Neural progenitor cell (in vitro differentiated cells): ENCODE data around the gene PPID. TPM values are rescaled to one million over a fixed set of nuclear protein-coding genes. Genes with fewer than 3 reads are reported as not detected.

Experiments
- DNase-seq: peaks from one replicate; pipeline ENCODE4 v3.0.0-alpha.2; 2016; ENCODE audit warnings: low spot score
- H2AFZ ChIP-seq: fragments of 200-600 bp; sonication (generic); replicated peaks from 2 replicates; pipeline ENCODE4 v1.6.1; 2016; ENCODE audit warnings: antibody characterized with exemption
- H3F3A ChIP-seq: fragments of 200-600 bp; sonication (generic); 2 replicates; pipeline ENCODE4 v1.6.1; 2016; ENCODE audit warnings: antibody characterized with exemption, low read depth
- H3K27ac ChIP-seq: fragments of 200-600 bp; sonication (generic); 2 replicates; pipeline ENCODE4 v1.5.1; 2016; ENCODE audit warnings: mild to moderate bottlenecking
- H3K27me3 ChIP-seq: fragments of 200-600 bp; sonication (generic); 2 replicates; pipeline ENCODE4 v1.6.1; 2016; ENCODE audit warnings: mild to moderate bottlenecking, moderate library complexity
- H3K36me3 ChIP-seq: fragments of 200-600 bp; sonication (generic); 2 replicates; pipeline ENCODE4 v1.5.1; 2016
- H3K4me1 ChIP-seq: fragments of 200-600 bp; sonication (generic); 2 replicates; pipeline ENCODE4 v1.6.1; 2016; ENCODE audit warnings: mixed run types
- H3K4me2 ChIP-seq: fragments of 200-600 bp; sonication (generic); 2 replicates; pipeline ENCODE4 v1.6.1; 2016
- H3K4me3 ChIP-seq: fragments of 200-600 bp; sonication (generic); 2 replicates; pipeline ENCODE4 v1.5.1; 2016
- H3K79me2 ChIP-seq: fragments of 200-600 bp; sonication (generic); 2 replicates; pipeline ENCODE4 v1.6.1; 2016; ENCODE audit warnings: low read depth
- H3K9ac ChIP-seq: fragments of 200-600 bp; sonication (generic); 2 replicates; pipeline ENCODE4 v1.6.1; 2016
- H3K9me3 ChIP-seq: fragments of 200-600 bp; sonication (generic); 2 replicates; pipeline ENCODE4 v1.5.1; 2016; ENCODE audit warnings: low read depth
- H4K20me1 ChIP-seq: fragments of 200-600 bp; sonication (generic); 2 replicates; pipeline ENCODE4 v1.6.1; 2016; ENCODE audit warnings: low read depth
- H3K27ac Mint-ChIP-seq: 3 replicates; pipeline ENCODE4 v1.8.0; 2021; ENCODE audit warnings: mixed read lengths
- H3K27me3 Mint-ChIP-seq: 2 replicates; pipeline ENCODE4 v1.8.0; 2022; ENCODE audit warnings: low read depth, mild to moderate bottlenecking, inconsistent platforms, moderate library complexity, mixed read lengths; ENCODE audit not compliant: insufficient read depth
- H3K36me3 Mint-ChIP-seq: 3 replicates; pipeline ENCODE4 v1.8.0; 2021; ENCODE audit warnings: mixed read lengths
- H3K4me1 Mint-ChIP-seq: 3 replicates; pipeline ENCODE4 v1.8.0; 2021; ENCODE audit warnings: mixed read lengths
- H3K4me3 Mint-ChIP-seq: 3 replicates; pipeline ENCODE4 v1.8.0; 2021; ENCODE audit warnings: mild to moderate bottlenecking, moderate library complexity, mixed read lengths
- H3K9me3 Mint-ChIP-seq: 3 replicates; pipeline ENCODE4 v1.8.0; 2020; ENCODE audit warnings: mixed read lengths
- CTCF ChIP-seq: fragments of 200-600 bp; sonication (generic); IDR thresholded peaks from 2 replicates; pipeline ENCODE4 v1.5.1; 2017; ENCODE audit warnings: antibody characterized with exemption, mild to moderate bottlenecking
- EZH2 ChIP-seq: fragments of 200-600 bp; sonication (generic); IDR thresholded peaks from 2 replicates; pipeline ENCODE4 v1.6.1; 2017; ENCODE audit warnings: antibody characterized with exemption, mild to moderate bottlenecking, moderate library complexity
- EZH2phosphoT487 ChIP-seq: fragments of 200-600 bp; sonication (generic); IDR thresholded peaks from 2 replicates; pipeline ENCODE4 v1.6.1; 2017; ENCODE audit warnings: antibody characterized with exemption
- total RNA-seq: library from RNA; depleted of rRNA; stranded (reverse); fragments of >200 nt; gene quantifications from 2 replicates; pipeline ENCODE4 v1.2.3, GENCODE V29; 2015; ENCODE audit warnings: low replicate concordance

PPID gene
- total RNA-seq, 1 donor from 2014 or later, result 106 TPM

GRCh38 chr4:158766434-158767044 lies 43.3 kb upstream of the PPID start:
- H3K9me3 Mint-ChIP-seq, result no peaks in the 10 kb centered on the region

GRCh38 chr4:158763462-158763861 lies 40.3 kb upstream of the PPID start:
- H3K4me1 Mint-ChIP-seq, result peaks cover 10% of the 10 kb centered on the region
- no peak overlapping the region for H3K4me3 Mint-ChIP-seq
- Histone ChIP-seq H3K79me2 (no peaks in the 10 kb centered on the region), H3K9me3 (peaks cover 2% of the 10 kb centered on the region), H3F3A (peaks cover 3% of the 10 kb centered on the region), H3K4me1 (no peaks in the 10 kb centered on the region), H4K20me1 (no peaks in the 10 kb centered on the region), H3K27me3 (peaks cover 21% of the 10 kb centered on the region), H2AFZ (no peak overlapping the region), H3K27ac (no peak overlapping the region), H3K4me3 (no peak overlapping the region), H3K9ac (no peak overlapping the region), H3K36me3 (no peaks in the 10 kb centered on the region), H3K4me2 (no peak overlapping the region)
- peaks cover 6% of the 10 kb centered on the region for H3K27me3 Mint-ChIP-seq
- TF ChIP-seq CTCF (no peak), EZH2phosphoT487 (no peak), EZH2 (no peak)
- no peak for DNase-seq
- H3K36me3 Mint-ChIP-seq, result no peaks in the 10 kb centered on the region
- H3K27ac Mint-ChIP-seq, result no peak overlapping the region
- H3K9me3 Mint-ChIP-seq, result peaks cover 7% of the 10 kb centered on the region

More at GRCh38 chr4:158766434-158767044, 43.3 kb upstream of the PPID start:
- no peak overlapping the region for H3K27ac Mint-ChIP-seq
- Histone ChIP-seq H3K4me2 (no peak overlapping the region), H3K9ac (no peak overlapping the region), H3K9me3 (no peaks in the 10 kb centered on the region), H4K20me1 (no peaks in the 10 kb centered on the region), H3F3A (peaks cover 9% of the 10 kb centered on the region), H3K79me2 (peaks cover 12% of the 10 kb centered on the region), H3K36me3 (no peaks in the 10 kb centered on the region), H3K27ac (no peak overlapping the region), H3K4me1 (peaks cover 13% of the 10 kb centered on the region), H3K4me3 (no peak overlapping the region), H3K27me3 (peaks cover 36% of the 10 kb centered on the region), H2AFZ (no peak overlapping the region)
- no peak overlapping the region for H3K4me3 Mint-ChIP-seq
- H3K36me3 Mint-ChIP-seq, result no peaks in the 10 kb centered on the region
- no peak for DNase-seq
- peaks cover 27% of the 10 kb centered on the region for H3K4me1 Mint-ChIP-seq
- H3K27me3 Mint-ChIP-seq, result peaks cover 10% of the 10 kb centered on the region
- no peak for TF ChIP-seq EZH2phosphoT487
- no peak for TF ChIP-seq CTCF
- TF ChIP-seq EZH2, result no peak

- peaks cover under 1% of the 10 kb centered on the region for H3K4me1 Mint-ChIP-seq
- no peaks in the 10 kb centered on the region for H3K36me3 Mint-ChIP-seq
- Histone ChIP-seq H3K36me3 (no peaks in the 10 kb centered on the region), H2AFZ (no peak overlapping the region), H3K4me2 (no peak overlapping the region), H3K9ac (no peak overlapping the region), H3K4me1 (no peaks in the 10 kb centered on the region), H3K79me2 (no peaks in the 10 kb centered on the region), H3K9me3 (peaks cover 4% of the 10 kb centered on the region), H3K27ac (no peak overlapping the region), H3K27me3 (peaks cover 11% of the 10 kb centered on the region), H4K20me1 (no peaks in the 10 kb centered on the region), H3K4me3 (no peak overlapping the region), H3F3A (no peaks in the 10 kb centered on the region)
- H3K9me3 Mint-ChIP-seq, result peaks cover 7% of the 10 kb centered on the region
- no peak overlapping the region for H3K27ac Mint-ChIP-seq
- H3K27me3 Mint-ChIP-seq, result peaks cover 3% of the 10 kb centered on the region
- H3K4me3 Mint-ChIP-seq, result no peak overlapping the region
- DNase-seq, result no peak
- TF ChIP-seq EZH2 (no peak), CTCF (no peak)
Observed at GRCh38 chr4:158762553-158762952, 39.4 kb upstream of the PPID start.
